Osteocyte (in vitro differentiated cells): Measurements from ENCODE around the gene NCR3LG1. TPM values are rescaled to one million over a fixed set of nuclear protein-coding genes. Genes with fewer than 3 reads are reported as not detected.

Experiments used
- DNase-seq: peaks from one replicate; pipeline ENCODE4 v3.0.0; 2021; ENCODE audit warnings: mixed read lengths; ENCODE audit not compliant: unreplicated experiment; ENCODE audit errors: extremely low spot score
- H3K27ac Mint-ChIP-seq: one replicate; pipeline ENCODE4 v1.8.0; 2021; ENCODE audit warnings: mild to moderate bottlenecking, mixed read lengths; ENCODE audit not compliant: unreplicated experiment
- H3K27me3 Mint-ChIP-seq: one replicate; pipeline ENCODE4 v1.8.0; 2021; ENCODE audit warnings: mixed read lengths; ENCODE audit not compliant: unreplicated experiment
- H3K36me3 Mint-ChIP-seq: one replicate; pipeline ENCODE4 v1.8.0; 2021; ENCODE audit warnings: mixed read lengths; ENCODE audit not compliant: unreplicated experiment
- H3K4me1 Mint-ChIP-seq: one replicate; pipeline ENCODE4 v1.8.0; 2021; ENCODE audit warnings: mixed read lengths; ENCODE audit not compliant: unreplicated experiment
- H3K4me3 Mint-ChIP-seq: one replicate; pipeline ENCODE4 v1.8.0; 2021; ENCODE audit warnings: mild to moderate bottlenecking, moderate library complexity, mixed read lengths; ENCODE audit not compliant: unreplicated experiment
- H3K9me3 Mint-ChIP-seq: one replicate; pipeline ENCODE4 v1.8.0; 2021; ENCODE audit warnings: mixed read lengths; ENCODE audit not compliant: unreplicated experiment
- total RNA-seq: library from RNA; stranded (reverse); gene quantifications from 2 replicates; pipeline ENCODE4 v1.2.1, GENCODE V29; 2021
- TF ChIP-seq, protein P1 (sequence below): fragments of 200-600 bp; sonication (generic); IDR thresholded peaks from 2 replicates; pipeline ENCODE4 v1.5.0; 2021; ENCODE audit warnings: antibody characterized with exemption, mild to moderate bottlenecking, moderate library complexity

NCR3LG1 gene
- total RNA-seq, 1 donor from 2014 or later = 7.5 TPM

DNA sequence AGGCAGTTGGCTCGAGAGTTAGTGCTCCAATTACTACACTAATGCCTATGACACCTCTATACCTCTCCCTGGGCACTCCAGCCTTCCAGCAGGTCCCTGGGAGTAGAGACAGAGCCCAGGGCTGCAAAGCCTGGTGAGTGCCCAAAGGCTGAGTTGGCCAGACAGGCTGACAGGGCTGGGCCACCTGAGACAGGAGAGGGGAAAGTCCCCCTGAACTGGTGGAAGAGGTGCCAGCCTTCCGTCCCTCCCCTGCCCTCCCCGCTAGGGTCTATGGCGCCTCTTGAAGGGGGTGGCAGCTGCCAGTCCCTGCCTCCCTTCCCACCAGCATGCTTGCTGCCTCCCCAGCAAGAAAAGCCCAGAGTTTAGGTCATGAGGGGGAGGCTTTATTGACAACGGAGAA lies 33.9 kb downstream of the NCR3LG1 start:
- no peak for DNase-seq
- Mint-ChIP-seq H3K36me3 (no peaks in the 10 kb centered on the region), H3K9me3 (no peaks in the 10 kb centered on the region), H3K27me3 (peaks cover 12% of the 10 kb centered on the region), H3K4me1 (peaks cover 3% of the 10 kb centered on the region), H3K4me3 (no peak overlapping the region), H3K27ac (no peak overlapping the region)
- TF ChIP-seq, protein P1, sequence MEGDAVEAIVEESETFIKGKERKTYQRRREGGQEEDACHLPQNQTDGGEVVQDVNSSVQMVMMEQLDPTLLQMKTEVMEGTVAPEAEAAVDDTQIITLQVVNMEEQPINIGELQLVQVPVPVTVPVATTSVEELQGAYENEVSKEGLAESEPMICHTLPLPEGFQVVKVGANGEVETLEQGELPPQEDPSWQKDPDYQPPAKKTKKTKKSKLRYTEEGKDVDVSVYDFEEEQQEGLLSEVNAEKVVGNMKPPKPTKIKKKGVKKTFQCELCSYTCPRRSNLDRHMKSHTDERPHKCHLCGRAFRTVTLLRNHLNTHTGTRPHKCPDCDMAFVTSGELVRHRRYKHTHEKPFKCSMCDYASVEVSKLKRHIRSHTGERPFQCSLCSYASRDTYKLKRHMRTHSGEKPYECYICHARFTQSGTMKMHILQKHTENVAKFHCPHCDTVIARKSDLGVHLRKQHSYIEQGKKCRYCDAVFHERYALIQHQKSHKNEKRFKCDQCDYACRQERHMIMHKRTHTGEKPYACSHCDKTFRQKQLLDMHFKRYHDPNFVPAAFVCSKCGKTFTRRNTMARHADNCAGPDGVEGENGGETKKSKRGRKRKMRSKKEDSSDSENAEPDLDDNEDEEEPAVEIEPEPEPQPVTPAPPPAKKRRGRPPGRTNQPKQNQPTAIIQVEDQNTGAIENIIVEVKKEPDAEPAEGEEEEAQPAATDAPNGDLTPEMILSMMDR = no peak

DNA sequence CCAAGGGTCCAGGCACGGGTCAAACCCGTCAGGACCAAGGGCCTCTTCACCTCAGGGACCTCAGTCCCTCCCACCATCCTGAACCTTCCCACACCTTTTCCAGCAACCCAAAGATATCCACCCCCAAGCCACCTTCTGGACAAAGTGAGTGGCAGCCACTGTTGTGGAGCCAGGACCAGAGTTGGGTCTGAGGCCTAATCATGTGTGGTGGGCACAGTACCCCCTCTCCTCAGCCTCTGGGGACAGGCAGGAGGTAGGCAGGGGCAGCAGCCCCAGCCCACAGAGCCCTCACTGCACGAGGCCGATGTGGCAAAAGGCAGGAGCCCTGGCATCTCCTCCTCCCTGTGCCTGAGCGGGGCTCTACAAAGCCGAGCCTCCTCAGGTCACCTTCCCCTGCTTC lies 34.3 kb downstream of the NCR3LG1 start:
- peaks cover 13% of the 10 kb centered on the region for H3K27me3 Mint-ChIP-seq
- no peak for DNase-seq
- H3K27ac Mint-ChIP-seq = no peak overlapping the region
- no peaks in the 10 kb centered on the region for H3K36me3 Mint-ChIP-seq
- TF ChIP-seq, protein P1 = no peak
- H3K4me1 Mint-ChIP-seq = peaks cover 3% of the 10 kb centered on the region
- H3K9me3 Mint-ChIP-seq = no peaks in the 10 kb centered on the region
- H3K4me3 Mint-ChIP-seq = no peak overlapping the region

DNA sequence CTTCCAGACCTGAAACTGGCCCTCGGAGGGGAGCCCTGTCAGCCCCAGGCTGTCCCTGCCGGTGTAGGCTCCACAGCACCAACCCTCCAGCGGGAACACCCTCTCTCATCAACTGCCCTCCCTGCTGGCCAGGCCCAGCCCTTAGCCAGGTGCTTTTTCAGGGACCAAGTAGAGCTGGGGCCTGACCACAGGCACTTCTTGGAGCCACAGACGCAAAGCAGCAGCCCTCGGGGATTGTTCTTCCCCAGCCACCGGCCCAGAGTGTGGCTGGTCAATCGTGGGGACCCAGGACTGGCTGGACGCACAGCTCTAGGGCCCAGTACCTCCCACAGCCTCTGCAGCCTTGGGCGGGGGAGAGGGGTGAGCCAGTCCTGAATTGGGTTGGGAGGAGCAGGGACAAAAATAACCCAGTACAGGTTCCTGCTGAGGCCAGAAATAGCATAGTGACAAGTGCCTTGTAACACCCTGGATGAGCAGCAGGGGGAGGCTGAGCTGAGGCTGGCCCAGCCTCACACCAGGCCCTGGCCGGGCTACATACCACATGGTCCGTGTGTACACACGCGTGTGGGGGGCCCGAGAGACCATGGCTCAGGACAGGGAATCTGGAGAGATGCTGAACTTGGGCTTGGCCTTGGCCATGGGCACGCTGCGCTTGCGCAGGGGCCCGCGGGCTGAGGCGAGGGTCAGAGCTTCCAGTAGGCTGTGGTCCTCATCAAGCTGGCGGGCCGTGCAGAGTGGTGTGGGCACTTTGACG lies 34.9 kb downstream of the NCR3LG1 start:
- TF ChIP-seq, protein P1 = peak; percentile 54
- Mint-ChIP-seq H3K4me1 (peaks cover 3% of the 10 kb centered on the region), H3K36me3 (no peaks in the 10 kb centered on the region), H3K27me3 (peaks cover 19% of the 10 kb centered on the region), H3K9me3 (no peaks in the 10 kb centered on the region), H3K27ac (no peak overlapping the region), H3K4me3 (no peak overlapping the region)
- no peak for DNase-seq

DNA sequence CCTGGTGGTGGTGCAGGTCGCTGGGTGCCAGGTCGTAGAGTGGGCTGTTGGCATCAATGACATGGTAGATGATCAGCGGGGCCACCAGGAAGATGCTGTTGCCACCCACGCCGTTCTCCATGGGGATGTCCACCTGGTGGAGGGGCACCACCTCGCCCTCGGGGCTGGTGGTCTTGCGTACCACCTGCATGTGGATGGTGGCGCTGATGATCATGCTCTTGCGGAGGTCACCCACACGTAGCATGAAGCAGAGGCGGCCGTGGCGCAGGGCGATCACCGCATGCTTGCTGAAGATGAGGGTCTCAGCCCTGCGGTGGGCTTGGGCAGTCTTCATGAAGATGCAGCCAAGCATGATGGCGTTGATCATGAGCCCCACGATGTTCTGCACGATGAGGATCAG lies 35.7 kb downstream of the NCR3LG1 start:
- Mint-ChIP-seq H3K36me3 (no peaks in the 10 kb centered on the region), H3K4me3 (no peak overlapping the region), H3K9me3 (no peaks in the 10 kb centered on the region), H3K27me3 (peaks cover 23% of the 10 kb centered on the region), H3K4me1 (peaks cover 3% of the 10 kb centered on the region), H3K27ac (no peak overlapping the region)
- TF ChIP-seq, protein P1 = no peak
- no peak for DNase-seq

DNA sequence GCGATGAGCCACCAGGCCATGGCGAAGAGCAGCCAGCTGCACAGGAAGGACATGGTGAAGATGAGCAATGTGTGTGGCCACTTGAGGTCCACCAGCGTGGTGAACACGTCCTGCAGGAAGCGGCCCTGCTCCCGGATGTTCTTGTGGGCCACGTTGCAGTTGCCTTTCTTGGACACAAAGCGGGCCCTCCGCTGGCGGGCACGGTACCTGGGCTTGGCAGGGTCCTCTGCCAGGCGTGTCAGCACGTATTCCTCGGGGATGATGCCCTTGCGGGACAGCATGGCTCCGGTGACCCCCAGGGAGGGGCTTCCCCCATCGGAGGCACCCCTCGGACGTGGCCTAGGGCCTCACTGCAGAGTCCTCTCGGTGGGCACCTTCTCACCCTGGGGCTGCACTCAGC lies 36.2 kb downstream of the NCR3LG1 start:
- Mint-ChIP-seq H3K4me1 (peaks cover 3% of the 10 kb centered on the region), H3K36me3 (no peaks in the 10 kb centered on the region), H3K9me3 (no peaks in the 10 kb centered on the region), H3K27ac (no peak overlapping the region), H3K4me3 (no peak overlapping the region), H3K27me3 (peaks cover 23% of the 10 kb centered on the region)
- TF ChIP-seq, protein P1 = no peak
- DNase-seq = no peak
